Measurements from ENCODE around the gene KCNQ1OT1. TPM values are rescaled to one million over a fixed set of nuclear protein-coding genes. Genes with fewer than 3 reads are reported as not detected.

The KCNQ1OT1 gene
- total RNA-seq, 1 experiment from 2014 or later = 1.2 TPM

DNA sequence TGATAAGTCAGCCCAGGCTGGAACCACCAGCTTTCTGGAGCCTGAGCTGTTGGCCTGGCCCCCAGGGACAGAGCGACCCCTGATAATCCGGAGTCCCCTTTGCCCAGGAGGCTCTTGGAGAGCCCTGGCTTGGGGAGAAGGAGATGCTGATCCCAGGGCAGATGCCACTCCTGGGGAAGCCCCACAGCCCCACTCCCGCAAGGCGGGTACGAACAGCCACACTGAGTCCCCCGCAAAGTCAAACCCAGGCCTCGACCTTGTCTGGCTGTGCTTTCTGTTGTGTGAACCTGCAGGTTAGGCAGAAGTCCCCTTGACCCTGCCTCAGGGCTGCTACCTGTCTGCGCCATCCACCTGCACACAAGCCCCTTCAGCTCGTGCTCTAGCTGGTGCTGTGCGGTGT lies 108.0 kb downstream of the KCNQ1OT1 start:
- Histone ChIP-seq H3K9ac (ENCODE audit: extremely low read depth, insufficient read length, low read length) (no peak overlapping the region), H2BK120ac (ENCODE audit: low read depth, low read length, poor library complexity, severe bottlenecking) (no peak overlapping the region), H3K79me1 (ENCODE audit: insufficient read depth, low read depth, low read length, poor library complexity, severe bottlenecking) (no peaks in the 10 kb centered on the region), H3K14ac (ENCODE audit: insufficient read depth, low read length) (no peak overlapping the region; the same call in 1 of the 2 replicates), H2AK5ac (ENCODE audit: insufficient read length, low read length) (no peak overlapping the region), H3K4me1 (ENCODE audit: insufficient read depth, low read length) (no peaks in the 10 kb centered on the region), H3K27ac (ENCODE audit: insufficient read length, low read depth, low read length) (no peak overlapping the region), H2BK12ac (ENCODE audit: insufficient read length, low read depth, low read length) (no peak overlapping the region), H3K9me3 (ENCODE audit: control insufficient read depth, low read depth, low read length) (peaks cover 5% of the 10 kb centered on the region), H3K56ac (ENCODE audit: insufficient read length, low read depth, low read length) (no peak overlapping the region), H4K20me1 (ENCODE audit: control insufficient read depth, insufficient read depth, insufficient read length) (peaks cover 3% of the 10 kb centered on the region), H3K23me2 (ENCODE audit: insufficient read length, low read depth, low read length, poor library complexity, severe bottlenecking) (no peaks in the 10 kb centered on the region), H3T11ph (ENCODE audit: low read length) (no peak overlapping the region), H3K27me3 (ENCODE audit: insufficient read depth, low read length) (peaks cover 35% of the 10 kb centered on the region; the same call in 1 of the 2 replicates), H4K91ac (ENCODE audit: insufficient read length, low read depth, low read length) (no peak overlapping the region), H2BK20ac (ENCODE audit: low read depth, low read length, poor library complexity, severe bottlenecking) (no peak overlapping the region), H2BK15ac (ENCODE audit: low read depth, low read length) (no peak overlapping the region), H3K18ac (ENCODE audit: insufficient read length, low read depth, low read length) (no peak overlapping the region), H4K5ac (ENCODE audit: insufficient read length, low read depth, low read length) (no peak overlapping the region), H2AFZ (ENCODE audit: low read length) (no peak overlapping the region), H3K4ac (ENCODE audit: low read depth, low read length) (no peak overlapping the region), H3K79me2 (ENCODE audit: insufficient read depth, low read length) (no peaks in the 10 kb centered on the region), H4K8ac (replicated peaks; ENCODE audit: insufficient read length, low read depth, low read length) (no peak overlapping the region), H3K23ac (ENCODE audit: insufficient read length, low read depth, low read length) (no peak overlapping the region), H3K4me2 (ENCODE audit: insufficient read depth, insufficient read length, low read length) (no peak overlapping the region), H2BK5ac (ENCODE audit: insufficient read length, low read length) (no peak overlapping the region)
- peaks cover 98% of the 10 kb centered on the region for H3K27me3 Mint-ChIP-seq (ENCODE audit: low read depth)
- peaks cover 2% of the 10 kb centered on the region in 2 experiments; a peak in 3 of 4 replicates for H3K4me1 Mint-ChIP-seq
- peaks cover 0 to 5% (median 2%) of the 10 kb centered on the region in 3 experiments; a peak in 2 of 7 replicates for H3K36me3 Mint-ChIP-seq (ENCODE audit: insufficient read depth in 1 of 3, low read depth in 3 of 3)
- H3K9me3 Mint-ChIP-seq = peaks cover 18 to 20% of the 10 kb centered on the region in 2 experiments
- H3K4me3 Mint-ChIP-seq = no peak overlapping the region
- TF ChIP-seq, protein P1, sequence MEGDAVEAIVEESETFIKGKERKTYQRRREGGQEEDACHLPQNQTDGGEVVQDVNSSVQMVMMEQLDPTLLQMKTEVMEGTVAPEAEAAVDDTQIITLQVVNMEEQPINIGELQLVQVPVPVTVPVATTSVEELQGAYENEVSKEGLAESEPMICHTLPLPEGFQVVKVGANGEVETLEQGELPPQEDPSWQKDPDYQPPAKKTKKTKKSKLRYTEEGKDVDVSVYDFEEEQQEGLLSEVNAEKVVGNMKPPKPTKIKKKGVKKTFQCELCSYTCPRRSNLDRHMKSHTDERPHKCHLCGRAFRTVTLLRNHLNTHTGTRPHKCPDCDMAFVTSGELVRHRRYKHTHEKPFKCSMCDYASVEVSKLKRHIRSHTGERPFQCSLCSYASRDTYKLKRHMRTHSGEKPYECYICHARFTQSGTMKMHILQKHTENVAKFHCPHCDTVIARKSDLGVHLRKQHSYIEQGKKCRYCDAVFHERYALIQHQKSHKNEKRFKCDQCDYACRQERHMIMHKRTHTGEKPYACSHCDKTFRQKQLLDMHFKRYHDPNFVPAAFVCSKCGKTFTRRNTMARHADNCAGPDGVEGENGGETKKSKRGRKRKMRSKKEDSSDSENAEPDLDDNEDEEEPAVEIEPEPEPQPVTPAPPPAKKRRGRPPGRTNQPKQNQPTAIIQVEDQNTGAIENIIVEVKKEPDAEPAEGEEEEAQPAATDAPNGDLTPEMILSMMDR (conservative IDR thresholded peaks at IDR 0.05) = no peak
- WGBS (ENCODE audit: extremely low coverage, insufficient read length, low lambda C conversion rate) = no CpG with 5 or more reads among the region's 10 CpGs
- peak; percentile 23 for DNase-seq
- no peak overlapping the region for H3K27ac Mint-ChIP-seq
